Measurements from ENCODE around the gene C10orf90. TPM values are rescaled to one million over a fixed set of nuclear protein-coding genes. Genes with fewer than 3 reads are reported as not detected.

The C10orf90 gene
- total RNA-seq, 4 donors from 2014 or later = not detected

- TF ChIP-seq, protein P1, sequence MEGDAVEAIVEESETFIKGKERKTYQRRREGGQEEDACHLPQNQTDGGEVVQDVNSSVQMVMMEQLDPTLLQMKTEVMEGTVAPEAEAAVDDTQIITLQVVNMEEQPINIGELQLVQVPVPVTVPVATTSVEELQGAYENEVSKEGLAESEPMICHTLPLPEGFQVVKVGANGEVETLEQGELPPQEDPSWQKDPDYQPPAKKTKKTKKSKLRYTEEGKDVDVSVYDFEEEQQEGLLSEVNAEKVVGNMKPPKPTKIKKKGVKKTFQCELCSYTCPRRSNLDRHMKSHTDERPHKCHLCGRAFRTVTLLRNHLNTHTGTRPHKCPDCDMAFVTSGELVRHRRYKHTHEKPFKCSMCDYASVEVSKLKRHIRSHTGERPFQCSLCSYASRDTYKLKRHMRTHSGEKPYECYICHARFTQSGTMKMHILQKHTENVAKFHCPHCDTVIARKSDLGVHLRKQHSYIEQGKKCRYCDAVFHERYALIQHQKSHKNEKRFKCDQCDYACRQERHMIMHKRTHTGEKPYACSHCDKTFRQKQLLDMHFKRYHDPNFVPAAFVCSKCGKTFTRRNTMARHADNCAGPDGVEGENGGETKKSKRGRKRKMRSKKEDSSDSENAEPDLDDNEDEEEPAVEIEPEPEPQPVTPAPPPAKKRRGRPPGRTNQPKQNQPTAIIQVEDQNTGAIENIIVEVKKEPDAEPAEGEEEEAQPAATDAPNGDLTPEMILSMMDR (IDR thresholded peaks at IDR 0.05) = no peak
- no peak for TF ChIP-seq POLR2A (IDR thresholded peaks at IDR 0.05)
- Histone ChIP-seq H3K27ac (no peak overlapping the region), H3K27me3 (no peaks in the 10 kb centered on the region), H3K4me3 (no peak overlapping the region), H3K36me3 (no peaks in the 10 kb centered on the region), H3K4me1 (no peaks in the 10 kb centered on the region), H3K9me3 (no peaks in the 10 kb centered on the region)
- DNase-seq = no peak
Observed at GRCh38 chr10:126480648-126481047, 189.8 kb downstream of the C10orf90 start.

DNA sequence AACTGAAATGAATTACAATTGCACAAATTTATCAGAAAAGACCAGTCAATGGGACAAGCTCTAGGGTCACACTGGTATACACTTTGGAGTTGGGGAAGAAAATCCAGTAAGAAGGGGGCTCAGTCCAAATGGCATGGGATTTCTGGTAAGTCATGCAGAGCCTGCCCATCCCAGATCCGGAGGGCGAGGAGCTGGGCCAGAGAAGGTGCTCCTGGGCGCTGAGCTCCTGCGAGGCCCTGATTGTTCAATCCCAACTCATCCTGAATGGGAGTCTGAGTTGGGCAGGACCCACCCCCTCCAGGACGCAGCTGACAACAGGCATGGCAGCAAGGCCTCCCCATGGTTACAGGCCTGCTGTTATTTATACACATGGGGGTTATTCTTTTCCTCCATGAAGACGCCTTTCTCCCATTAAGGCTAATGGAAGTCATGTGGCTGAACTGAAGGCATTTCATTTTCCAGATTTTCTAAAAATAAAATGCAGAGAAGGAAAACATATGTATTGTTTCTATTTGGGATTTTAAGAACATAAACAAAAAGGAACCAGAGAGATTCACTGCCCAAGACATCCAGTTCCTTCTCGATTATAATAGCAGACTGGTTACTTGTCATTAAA, 191.1 kb downstream of the C10orf90 start:
- no peak overlapping the region for H3K4me3 ChIP-seq
- no peaks in the 10 kb centered on the region for H3K27me3 ChIP-seq
- H3K27ac ChIP-seq = no peak overlapping the region
- no peak for TF ChIP-seq POLR2A (IDR thresholded peaks at IDR 0.05)
- DNase-seq = no peak
- H3K36me3 ChIP-seq = no peaks in the 10 kb centered on the region
- H3K9me3 ChIP-seq = no peaks in the 10 kb centered on the region
- H3K4me1 ChIP-seq = no peaks in the 10 kb centered on the region

- no peaks in the 10 kb centered on the region for H3K27me3 ChIP-seq
- no peak for TF ChIP-seq POLR2A (IDR thresholded peaks at IDR 0.05)
- no peaks in the 10 kb centered on the region for H3K4me1 ChIP-seq
- H3K27ac ChIP-seq = no peak overlapping the region
- no peaks in the 10 kb centered on the region for H3K9me3 ChIP-seq
- DNase-seq = no peak
- H3K4me3 ChIP-seq = no peak overlapping the region
- H3K36me3 ChIP-seq = no peaks in the 10 kb centered on the region
Observed at GRCh38 chr10:126478546-126478945, 191.9 kb downstream of the C10orf90 start.

DNA sequence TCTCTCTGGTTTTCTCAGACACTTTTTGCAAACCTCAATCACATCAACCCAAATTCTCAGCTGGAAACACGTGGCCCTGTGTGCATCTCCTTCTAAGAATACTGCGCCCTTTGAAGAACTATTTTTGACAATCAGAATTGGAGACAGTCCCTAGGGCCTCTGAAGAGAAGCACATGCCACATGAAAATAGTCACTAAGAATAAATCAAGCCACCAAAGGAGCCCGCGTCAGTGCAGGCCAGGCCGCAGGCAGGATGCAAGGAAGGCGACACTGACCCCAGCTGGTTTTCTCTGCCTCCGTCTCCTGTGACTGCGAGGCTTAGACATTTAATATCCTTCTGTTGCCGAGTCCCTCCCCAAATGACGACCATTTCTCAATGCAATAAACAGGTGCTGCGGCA, 194.2 kb downstream of the C10orf90 start:
- TF ChIP-seq, protein P1 (IDR thresholded peaks at IDR 0.05) = no peak
- TF ChIP-seq POLR2A (IDR thresholded peaks at IDR 0.05) = no peak
- no peaks in the 10 kb centered on the region for H3K27me3 ChIP-seq
- H3K9me3 ChIP-seq = no peaks in the 10 kb centered on the region
- DNase-seq = no peak
- no peak overlapping the region for H3K4me3 ChIP-seq
- no peaks in the 10 kb centered on the region for H3K36me3 ChIP-seq
- H3K27ac ChIP-seq = no peak overlapping the region
- H3K4me1 ChIP-seq = no peaks in the 10 kb centered on the region

- Histone ChIP-seq H3K27ac (no peak overlapping the region), H3K9me3 (no peaks in the 10 kb centered on the region), H3K36me3 (no peaks in the 10 kb centered on the region), H3K4me3 (no peak overlapping the region), H3K27me3 (no peaks in the 10 kb centered on the region), H3K4me1 (no peaks in the 10 kb centered on the region)
- DNase-seq = no peak
- TF ChIP-seq, protein P1 (IDR thresholded peaks at IDR 0.05) = no peak
- no peak for TF ChIP-seq POLR2A (IDR thresholded peaks at IDR 0.05)
Observed at GRCh38 chr10:126475074-126475691, 195.3 kb downstream of the C10orf90 start.

GRCh38 chr10:126474031-126474430, 196.5 kb downstream of the C10orf90 start:
- TF ChIP-seq, protein P1 (IDR thresholded peaks at IDR 0.05) = no peak
- no peak for TF ChIP-seq POLR2A (IDR thresholded peaks at IDR 0.05)
- no peak for DNase-seq
- no peaks in the 10 kb centered on the region for H3K4me1 ChIP-seq

More at GRCh38 chr10:126474031-126474430, 196.5 kb downstream of the C10orf90 start:
- Histone ChIP-seq H3K4me3 (no peak overlapping the region), H3K27me3 (no peaks in the 10 kb centered on the region), H3K27ac (no peak overlapping the region), H3K36me3 (no peaks in the 10 kb centered on the region), H3K9me3 (no peaks in the 10 kb centered on the region)

Data from Peyer's patch (tissue), 4 donors.